GM21576 (cell line): Measurements from ENCODE around the gene CDR2.
"Not testable (repeated sequence)": the region's sequence is repeated elsewhere in the genome, so short reads cannot be mapped to it uniquely, and the experiment has no call there.

Experiments used
- ATAC-seq: cut with Tn5 transposase; IDR thresholded peaks from one replicate; pipeline ENCODE4 v1.9.1; 2021; ENCODE audit warnings: mild to moderate bottlenecking, moderate library complexity; ENCODE audit not compliant: unreplicated experiment

The CDR2 gene

DNA sequence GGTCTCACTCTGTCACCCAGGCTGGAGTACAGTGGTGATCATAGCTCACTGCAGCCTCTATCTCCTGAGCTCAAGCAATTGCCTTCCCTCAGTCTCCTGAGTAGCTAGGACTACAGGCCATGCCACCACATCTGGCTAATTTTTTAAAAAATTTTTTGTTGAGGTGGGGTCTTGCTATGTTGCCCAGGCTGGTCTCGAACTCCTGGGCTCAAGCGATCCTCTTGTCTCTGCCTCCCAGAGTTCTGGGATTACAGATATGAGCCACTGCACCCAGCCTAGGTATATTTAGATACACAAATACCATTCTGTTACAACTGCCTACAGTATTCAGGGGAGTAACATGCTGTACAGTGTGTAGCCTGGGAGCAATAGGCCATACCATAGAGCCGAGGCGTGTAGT lies 62.9 kb downstream of the CDR2 start:
- ATAC-seq: no peak

DNA sequence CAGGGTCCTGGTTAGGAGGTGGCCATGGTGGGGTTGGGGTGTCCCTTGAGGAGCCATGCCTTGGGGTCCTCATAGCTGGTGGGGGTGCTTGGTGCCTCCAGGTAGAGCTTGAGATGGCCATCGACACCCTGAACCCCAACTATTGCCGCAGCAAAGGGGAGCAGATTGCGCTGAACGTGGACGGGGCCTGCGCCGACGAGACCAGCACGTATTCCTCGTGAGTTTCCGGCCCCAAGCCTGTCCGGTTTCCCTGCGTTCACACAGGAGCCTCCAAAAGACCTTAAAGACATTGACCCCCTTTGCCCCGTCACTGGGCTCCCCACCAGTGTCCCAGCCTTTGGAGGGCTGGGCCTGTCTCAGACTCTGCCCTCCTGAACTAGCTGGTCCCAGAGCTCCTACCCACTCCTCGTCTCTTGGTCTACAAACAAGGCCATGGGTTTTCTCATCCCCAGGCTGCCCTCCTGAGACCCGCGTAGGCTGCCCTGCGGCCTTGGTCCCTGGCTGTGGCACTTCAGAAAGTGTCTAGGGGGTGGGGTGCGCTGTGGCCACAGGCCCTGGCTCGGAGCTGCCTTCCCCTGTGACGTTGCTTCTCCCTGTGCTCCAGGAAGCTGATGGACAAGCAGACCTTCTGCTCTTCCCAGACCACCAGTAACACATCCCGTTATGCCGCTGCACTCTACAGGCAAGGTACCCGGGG lies 65.4 kb downstream of the CDR2 start:
- no peak for ATAC-seq

DNA sequence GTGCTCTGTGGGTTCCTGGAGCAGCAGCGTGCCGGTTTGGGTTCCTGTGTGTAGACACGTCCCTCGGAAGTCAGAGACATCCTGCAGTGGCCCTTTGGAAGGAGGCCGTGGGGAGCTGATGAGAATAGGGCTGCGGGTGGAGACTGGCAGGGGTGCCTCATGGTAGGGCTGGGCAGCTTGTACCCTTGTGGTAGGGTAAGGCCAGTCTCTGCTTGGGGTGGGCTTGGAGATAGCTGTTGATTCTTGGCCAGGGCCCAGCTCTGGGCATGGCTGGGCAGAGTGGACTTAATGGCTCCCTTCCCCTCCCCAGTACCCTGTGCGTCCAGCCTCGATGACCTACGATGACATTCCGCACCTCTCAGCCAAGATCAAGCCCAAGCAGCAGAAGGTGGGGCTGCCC lies 66.6 kb downstream of the CDR2 start:
- no peak for ATAC-seq

DNA sequence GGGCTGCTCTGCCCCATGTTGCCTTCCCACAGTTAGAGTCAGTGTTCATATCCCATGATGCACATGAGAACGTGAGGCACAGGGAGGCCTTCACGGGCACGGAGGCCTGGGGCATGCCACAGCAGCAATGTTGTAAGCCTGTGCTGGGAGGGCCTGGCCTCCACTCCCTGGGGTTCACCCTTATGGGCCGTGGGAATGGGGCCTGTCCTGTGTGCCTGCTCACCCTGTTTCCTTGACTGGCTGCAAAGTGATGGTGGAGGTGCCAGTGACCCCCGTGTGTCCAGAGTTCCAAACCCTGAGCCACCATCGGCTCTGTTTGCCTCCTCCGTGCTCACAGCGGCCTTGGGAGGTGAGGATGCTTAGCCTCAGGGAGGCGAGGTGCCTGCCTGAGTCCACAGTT lies 67.6 kb downstream of the CDR2 start:
- ATAC-seq: no peak

DNA sequence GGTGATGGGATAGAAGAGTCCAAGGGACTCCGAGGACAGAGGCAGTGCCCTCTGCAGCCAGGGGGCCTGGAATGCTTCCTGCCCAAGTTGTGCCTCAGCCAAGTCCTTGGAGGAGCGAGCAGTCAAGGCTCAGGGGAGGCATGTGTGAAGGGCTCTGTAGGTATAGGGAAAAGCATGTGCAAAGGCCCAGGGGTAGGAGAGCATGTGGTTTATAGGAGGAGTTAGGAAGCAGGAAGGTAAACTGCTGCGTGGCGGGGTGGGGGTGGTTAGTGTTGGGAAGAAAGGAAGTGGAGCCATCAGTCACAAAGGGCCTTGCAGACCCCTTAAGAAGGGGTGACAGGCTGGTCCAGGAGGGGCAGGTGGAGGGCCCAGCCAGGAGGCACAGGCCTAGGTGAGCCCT lies 70.0 kb downstream of the CDR2 start:
- no peak for ATAC-seq

DNA sequence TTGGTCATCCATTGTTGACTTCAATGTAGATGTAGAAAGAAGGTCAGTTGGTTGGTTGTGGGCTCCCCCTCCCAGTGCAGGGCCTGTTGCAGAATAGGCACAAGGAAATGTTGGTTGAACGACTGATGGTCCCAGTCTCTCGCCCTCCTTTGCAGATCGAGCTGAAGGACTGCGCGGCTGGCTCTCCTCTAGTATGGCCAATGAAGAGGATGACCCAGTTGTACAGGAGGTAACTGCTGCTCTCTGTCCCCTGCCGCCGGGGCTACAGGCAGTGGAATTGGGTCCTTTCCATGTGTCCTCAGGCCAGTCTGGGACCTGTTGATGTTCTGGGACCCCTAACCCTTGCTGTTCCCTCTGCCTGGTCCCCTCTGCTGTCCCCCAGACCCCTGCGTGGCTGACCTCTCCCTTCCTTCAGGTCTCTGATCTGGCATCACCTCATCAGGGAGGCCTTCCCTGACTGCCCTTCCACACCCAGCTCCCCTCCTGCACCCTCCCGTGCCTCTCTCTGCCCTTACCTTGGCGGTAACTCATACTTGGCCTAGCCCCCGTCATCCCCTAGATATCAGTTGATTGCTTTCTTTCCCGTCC lies 71.5 kb downstream of the CDR2 start:
- ATAC-seq: no peak

DNA sequence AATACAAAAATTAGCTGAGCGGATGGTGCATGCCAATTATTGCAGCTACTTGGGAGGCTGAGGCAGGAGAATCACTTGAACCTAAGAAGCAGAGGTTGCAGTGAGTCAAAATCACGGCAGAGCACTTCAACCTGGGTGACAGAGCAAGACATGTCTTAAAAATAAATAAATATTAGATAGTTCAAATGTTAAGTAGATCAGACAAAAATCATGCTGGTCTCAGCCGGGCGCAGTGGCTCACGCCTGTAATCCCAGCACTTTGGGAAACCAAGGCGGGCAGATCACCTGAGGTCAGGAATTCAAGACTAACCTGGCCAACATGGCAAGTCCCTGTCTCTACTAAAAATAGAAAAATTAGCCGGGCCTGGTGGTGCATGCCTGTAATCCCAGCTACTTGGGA lies 73.0 kb downstream of the CDR2 start:
- ATAC-seq: not testable (repeated sequence)

DNA sequence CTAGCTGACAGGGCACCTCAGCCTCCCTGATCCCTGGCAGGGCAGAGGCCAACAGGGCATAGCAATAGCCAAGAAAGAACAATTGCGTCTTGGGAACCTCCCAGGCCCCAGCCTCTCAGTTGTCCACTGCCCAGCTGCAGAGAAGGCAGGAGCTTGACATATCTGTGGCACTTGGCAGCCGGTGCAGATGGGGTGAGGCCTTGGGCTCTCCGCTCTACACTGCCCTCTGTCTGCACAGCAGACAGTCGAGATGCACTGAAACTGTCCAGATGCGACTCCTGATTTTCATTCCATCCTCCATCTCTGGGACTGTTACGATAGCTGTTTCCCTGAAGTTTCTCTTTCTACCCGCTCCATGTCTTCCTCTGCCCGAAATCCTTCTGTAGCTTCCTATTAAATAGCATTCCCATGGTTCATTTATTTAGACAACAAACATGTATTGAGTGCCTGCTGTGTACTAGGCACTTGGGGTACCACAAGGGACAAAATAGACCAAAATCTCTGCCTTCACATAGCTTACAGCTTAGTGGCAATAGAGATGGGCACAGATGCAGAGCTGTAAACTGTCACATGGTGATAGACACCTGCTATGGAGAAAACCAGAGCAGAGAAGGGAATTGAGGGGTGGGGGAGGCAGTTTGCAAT lies 73.9 kb downstream of the CDR2 start:
- ATAC-seq: no peak

DNA sequence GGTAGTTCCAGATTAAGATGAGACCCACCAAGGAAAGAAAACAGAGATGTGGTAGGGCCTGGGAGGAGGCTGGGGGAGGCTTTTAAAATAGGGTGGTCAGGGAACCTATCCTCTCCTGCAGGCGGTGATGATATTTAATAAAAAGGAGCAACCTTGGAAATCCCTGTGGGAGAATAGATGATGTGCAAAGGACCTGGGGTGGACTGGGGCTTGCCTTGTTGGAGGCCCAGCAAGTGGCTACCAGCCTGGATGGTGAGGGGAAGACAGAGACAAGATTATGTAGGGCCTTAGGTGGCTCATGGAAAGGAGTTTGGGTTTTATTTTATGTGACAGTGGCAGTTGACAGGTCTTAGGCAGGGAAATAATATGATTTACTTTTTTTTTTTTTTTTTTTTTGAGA lies 75.4 kb downstream of the CDR2 start:
- no peak for ATAC-seq

DNA sequence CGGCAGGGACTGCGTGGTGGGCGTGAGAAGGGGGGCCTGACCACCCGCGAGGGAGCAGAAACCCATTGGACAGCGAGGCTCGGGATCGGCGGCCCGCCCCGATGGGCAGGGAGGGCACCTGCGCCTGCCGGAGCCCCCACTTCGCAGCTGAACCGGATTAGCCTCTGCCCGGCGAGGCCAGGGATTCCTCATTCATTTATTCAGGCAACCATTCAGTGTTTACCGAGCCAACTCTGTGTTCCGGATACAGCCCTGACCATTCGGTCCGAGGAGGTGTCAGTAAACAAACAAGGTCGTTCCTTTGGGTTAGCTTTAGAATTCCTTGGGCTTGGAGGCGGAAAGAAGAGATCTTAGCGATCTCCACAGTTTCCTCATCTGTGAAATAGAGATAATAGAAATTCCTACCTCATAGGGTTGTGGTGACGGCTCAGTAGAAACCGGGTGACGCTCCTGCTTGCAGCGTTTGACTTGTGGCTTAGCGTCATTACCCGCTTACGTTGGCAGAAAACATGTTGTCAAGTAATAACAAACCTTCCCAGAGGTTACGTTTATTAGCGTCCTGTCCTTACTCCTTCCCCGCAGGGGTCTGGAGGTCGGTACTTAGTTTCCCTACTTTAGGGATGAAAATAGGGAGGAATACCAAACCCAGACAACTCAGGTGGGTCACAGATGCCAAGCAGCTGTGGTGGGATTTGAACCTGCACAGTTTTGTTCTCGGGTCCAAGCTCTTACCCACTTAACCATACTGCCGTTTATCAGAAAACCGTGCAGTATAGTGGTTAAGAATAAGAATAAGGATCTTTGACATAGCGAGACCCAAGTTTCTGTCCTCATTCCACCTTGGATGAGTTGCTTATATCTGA lies 76.3 kb downstream of the CDR2 start:
- peak; percentile 32 for ATAC-seq

DNA sequence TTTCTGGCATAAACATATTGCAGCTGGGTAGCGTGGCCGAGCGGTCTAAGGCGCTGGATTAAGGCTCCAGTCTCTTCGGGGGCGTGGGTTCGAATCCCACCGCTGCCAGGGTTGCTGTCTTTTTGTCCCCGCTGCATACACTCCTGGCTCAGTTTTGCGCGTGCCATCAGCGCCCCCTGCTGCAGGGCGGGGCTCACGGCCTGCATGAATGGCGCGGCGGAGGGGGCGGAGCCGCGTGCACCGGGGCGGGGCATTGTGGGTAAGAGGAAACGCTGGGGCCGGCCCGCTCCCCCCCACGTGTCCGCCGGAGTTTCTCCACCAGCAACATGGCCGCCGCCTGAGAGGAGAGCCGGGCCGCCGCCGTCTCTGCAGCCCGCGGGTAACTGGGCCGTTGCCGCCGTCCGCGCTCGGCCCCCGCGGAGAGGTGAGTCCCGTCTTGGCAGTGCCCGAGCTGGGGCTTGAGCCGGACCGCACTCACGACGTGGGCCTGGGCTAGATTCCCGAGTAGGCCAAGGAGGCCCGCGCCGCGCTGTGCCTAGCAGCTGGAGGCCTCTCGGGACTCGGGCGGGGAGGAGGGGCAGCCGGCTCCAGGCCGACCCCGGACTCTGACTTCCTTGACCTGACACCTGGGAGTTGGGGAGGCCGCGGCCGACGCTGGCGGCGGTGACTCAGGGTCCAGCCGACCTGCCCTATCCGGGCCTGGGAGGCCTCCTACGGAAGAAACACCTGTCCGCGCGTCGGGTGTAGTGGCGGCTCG lies 77.1 kb downstream of the CDR2 start, which contains the start of gene POLR3E:
Gene POLR3E, plus strand, starts transcription at position 296 of the 757 bp plus-strand sequence. CDS start 5,560 bp downstream, outside the sequence.
- ATAC-seq: peak; percentile 77

DNA sequence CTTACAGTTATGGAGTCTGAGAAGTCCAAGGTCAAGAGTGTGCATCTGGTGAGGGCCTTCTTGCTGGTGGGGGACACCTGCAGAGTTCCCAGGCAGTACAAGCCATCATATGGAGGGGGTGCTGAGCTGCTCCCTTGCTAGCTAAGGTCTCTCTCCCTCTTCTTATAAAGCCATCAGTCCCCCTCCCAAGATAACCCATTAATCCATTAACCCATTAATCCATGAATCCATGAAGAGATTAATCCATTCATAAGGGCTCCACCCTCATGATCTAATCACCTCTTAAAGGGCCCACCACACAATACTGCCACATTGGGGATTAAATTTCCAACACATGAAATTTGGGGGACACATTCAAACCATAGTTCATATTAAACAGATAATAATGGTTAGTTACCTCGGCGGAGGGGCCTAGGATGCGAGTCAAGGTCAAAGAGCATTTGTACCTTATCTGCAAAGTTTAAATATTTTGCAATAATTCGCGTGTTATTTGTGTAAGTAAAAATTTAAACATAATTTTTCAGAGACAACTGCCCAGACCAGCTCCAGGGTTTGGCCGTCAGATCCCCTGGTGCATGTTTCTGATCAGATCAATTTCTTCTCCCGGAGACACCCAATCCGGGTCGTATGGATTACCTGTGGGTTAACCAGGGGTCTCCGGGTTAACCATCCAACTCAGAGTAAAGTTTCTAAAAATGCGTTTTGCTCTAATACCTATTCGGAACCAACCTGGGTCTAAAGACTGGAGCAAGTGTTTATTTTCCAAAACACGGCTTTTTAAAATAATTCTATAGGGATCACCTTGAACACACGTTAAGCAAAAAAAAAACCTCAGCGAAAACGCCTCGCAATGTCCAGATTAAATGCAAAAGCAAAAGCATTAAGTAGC lies 78.0 kb downstream of the CDR2 start:
- no peak for ATAC-seq
